Fibroblast of mammary gland (primary cell): Measurements from ENCODE around the gene OLIG3.

ENCODE experiments used
- DNase-seq: peaks from one replicate; pipeline ENCODE4 v3.0.0-alpha.2; 2010; ENCODE audit warnings: low read depth
- H3K4me3 ChIP-seq: 2 replicates; pipeline ENCODE4 v1.5.1; 2011; ENCODE audit warnings: low read depth, mild to moderate bottlenecking, low read length, moderate library complexity; ENCODE audit not compliant: control insufficient read depth
- TF ChIP-seq, protein P1 (sequence below): conservative IDR thresholded peaks from 2 replicates; pipeline ENCODE4 v1.5.1; 2011; ENCODE audit warnings: low read depth, low read length, inconsistent platforms; ENCODE audit not compliant: control insufficient read depth, insufficient read depth

Gene OLIG3

DNA sequence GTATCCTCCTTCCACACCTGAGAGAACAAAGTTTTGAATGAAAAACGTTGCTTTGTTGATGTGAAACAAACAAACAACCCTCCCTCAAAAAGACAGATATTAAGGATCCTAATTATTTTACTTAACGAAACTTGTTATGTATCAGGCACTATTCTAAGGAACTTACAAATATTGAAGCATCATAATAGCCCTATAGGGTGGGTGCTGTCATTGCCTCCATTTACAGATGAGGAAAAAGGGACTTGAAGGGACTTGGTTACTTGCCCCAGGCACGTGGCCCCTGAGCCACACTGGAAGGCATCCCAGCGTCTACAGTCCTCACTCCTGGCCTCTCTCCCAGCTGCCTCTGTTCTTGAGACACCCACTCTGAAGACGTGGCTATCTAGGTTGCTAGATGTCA, 20.2 kb upstream of the OLIG3 start:
- TF ChIP-seq, protein P1, sequence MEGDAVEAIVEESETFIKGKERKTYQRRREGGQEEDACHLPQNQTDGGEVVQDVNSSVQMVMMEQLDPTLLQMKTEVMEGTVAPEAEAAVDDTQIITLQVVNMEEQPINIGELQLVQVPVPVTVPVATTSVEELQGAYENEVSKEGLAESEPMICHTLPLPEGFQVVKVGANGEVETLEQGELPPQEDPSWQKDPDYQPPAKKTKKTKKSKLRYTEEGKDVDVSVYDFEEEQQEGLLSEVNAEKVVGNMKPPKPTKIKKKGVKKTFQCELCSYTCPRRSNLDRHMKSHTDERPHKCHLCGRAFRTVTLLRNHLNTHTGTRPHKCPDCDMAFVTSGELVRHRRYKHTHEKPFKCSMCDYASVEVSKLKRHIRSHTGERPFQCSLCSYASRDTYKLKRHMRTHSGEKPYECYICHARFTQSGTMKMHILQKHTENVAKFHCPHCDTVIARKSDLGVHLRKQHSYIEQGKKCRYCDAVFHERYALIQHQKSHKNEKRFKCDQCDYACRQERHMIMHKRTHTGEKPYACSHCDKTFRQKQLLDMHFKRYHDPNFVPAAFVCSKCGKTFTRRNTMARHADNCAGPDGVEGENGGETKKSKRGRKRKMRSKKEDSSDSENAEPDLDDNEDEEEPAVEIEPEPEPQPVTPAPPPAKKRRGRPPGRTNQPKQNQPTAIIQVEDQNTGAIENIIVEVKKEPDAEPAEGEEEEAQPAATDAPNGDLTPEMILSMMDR: no peak
- no peak overlapping the region for H3K4me3 ChIP-seq
- DNase-seq: no peak

DNA sequence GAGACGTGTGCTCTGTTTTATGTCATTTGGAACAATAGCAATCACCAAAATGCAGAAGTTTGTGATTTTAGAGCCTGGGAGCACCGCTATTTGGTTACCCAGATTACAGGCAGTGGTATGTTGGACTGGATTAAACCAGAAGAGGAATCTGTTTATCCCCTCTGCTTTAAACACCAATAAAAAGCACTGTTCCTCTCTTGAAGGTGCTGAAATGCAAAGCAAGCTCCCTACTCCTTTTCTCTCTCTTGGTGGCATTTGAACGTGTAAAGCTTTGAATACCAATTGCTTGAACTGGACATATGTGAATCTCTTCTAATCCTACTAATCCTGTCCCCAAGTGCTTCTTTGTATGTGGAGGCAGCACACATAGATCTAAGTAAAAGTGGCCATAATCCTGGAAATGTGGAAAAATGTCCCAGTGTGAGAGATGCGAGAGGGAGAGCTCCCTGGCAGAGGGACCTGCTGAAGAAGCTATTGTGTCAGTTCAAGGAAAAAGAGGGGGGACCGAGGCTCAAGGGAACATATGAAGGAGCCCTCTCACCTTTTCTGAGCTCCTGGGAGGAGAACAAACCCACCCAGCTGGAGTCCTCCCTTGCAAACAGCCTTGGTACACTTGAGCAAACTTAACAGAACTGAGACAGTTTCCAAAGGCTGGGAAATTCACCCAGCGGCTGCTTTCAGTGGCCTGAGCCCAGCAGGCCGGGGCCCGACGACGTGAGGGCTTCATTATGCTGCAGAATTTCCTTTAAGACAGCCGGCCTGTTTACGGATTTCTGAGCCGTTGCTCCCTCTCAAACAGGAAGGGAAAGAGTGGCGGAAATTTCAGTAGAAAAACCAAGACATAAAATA, 18.8 kb upstream of the OLIG3 start:
- TF ChIP-seq, protein P1: no peak
- no peak overlapping the region for H3K4me3 ChIP-seq
- DNase-seq: no peak

DNA sequence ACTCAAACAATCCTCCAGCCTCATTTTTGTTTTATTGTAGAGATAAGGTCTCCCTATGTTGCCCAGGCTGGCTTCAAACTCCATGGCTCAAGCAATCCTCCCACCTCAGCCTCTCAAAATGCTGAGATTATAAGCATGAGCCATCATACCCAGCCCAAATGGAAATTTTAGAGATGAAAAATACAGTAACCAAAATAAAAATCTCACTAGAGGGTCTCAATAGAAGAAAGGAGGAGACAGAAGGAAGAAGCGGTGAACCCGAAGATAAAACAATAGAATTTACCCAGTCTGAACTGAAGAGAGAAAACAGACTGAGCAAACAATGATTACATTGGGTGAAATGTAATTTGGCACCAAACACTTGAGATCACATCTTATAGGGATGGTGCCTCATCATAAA, 16.7 kb upstream of the OLIG3 start:
- DNase-seq: no peak
- no peak overlapping the region for H3K4me3 ChIP-seq
- TF ChIP-seq, protein P1: no peak

DNA sequence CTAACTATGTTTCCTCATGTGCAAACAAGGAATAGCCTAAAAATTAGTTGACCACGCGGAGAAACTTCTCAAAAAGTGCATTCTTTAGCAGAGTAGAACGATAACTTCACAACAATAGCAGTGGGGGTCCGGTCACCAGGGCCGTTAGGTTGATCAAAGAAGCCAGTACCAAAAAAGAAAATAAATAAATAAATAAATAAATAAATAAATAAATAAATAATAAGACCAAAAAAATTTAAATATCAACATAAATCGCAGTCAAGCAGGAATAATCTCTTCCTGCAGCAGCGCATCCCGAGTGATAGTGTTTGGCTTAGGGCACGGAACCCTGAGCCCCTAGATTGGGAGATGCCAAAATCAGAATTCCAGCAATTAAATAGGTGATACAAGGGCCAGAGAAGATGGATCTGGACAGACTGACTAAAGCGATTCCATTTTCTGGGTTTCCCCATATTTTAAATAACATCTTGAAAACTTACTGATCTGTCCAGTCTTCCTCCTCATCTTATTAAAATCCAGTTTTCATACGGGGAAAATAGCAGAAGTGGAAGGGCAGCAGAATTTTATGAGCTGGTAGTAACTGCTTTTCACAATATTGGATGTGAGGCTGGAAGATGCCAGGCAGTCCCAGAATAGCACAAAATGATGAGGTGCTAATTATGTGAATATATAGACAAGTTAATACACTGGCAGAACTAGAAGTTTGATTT, 4.4 kb upstream of the OLIG3 start:
- TF ChIP-seq, protein P1: no peak
- H3K4me3 ChIP-seq: no peak overlapping the region
- no peak for DNase-seq

DNA sequence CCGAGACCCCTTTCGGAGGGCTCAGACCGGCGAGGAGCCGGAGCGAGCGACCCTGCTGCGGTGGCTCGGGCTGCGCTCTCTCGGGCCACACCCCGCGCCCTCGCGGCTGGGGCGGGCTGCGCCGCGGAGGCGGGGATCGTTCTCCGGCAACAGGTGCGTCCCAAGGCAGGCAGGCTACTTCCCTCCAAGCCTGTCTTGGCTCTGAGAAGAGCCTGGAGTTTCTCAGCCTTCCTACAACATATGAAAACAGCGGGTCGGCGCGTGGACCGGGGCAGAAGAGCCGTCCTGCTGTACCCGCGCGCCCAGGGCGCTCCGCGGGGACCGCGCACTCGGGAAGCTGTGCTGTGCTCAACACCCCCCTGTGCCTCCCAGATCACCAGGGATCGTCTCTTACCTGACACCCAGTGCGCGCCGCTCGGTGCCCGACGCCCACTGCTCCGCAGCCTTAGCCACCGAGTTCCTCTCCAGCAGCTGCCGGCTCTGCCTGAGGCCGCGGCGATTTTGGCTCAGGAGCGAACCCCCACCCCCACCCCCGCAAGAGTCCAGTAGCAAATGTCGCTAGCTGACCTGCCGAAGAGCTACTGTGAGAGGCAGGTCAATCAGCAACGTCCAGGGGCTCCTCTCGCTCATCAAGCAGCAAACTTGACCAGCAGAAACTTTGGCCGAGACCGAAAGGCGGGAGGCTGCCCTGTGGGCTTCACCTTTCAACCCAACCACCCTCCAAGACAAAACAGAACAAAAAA, 3.7 kb upstream of the OLIG3 start:
- TF ChIP-seq, protein P1: no peak
- no peak overlapping the region for H3K4me3 ChIP-seq

DNA sequence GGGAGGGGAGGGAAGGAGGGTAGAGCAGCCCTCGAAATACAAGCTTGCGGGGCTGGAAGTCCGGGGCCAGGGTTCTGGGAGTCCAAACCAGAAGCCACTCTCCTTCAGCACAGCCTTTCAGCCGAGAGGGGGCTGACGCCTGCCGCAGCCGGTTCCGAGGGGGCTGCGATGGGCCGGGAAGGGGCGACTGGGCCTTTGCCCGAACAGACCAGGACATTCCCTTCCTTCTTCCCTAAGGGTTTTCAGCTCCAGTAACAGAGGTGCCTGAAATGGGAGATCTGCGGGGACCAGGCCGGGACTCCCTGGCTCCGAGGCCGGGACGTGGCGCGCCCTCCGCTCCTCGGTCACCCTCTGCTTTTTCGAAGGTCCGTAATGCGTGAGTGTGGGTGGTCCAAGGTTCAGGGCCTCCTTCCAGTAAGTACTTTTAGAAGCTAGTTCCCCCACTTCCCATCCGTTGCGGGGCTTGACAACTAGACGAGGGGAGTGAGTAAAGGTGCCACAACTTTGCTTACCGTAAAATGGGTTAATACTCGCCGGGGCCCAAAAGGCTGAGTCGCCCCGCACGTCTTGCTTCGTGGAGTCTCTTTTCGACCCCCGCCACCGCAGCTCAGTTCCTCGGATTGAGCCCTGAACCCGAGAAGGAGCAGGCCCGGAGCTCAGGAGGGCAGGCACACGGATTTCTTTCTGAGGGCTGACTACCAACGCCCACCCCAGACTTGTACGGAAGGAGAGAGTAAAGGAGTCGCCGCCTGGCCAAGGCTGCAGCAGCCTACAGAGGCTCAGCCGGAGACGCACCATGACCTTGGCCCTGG, 2.9 kb upstream of the OLIG3 start:
- no peak overlapping the region for H3K4me3 ChIP-seq
- TF ChIP-seq, protein P1: no peak
- DNase-seq: no peak

More for the DNA sequence above, 3.7 kb upstream of the OLIG3 start:
- DNase-seq: no peak
